Tibial nerve (tissue), 4 donors: ENCODE measurements around the gene GLYATL1B. TPM values are rescaled to one million over a fixed set of nuclear protein-coding genes. Genes with fewer than 3 reads are reported as not detected.

Experiments
- DNase-seq, 2 donors: peaks; one replicate each; pipeline ENCODE4 v3.0.0-alpha.2; 2019; ENCODE audit warnings: low spot score in 2 of 2
- H3K27ac ChIP-seq, 4 donors: fragments of 200-600 bp; sonication (generic) in 3 of 4; one replicate each; pipeline ENCODE4 v1.5.1; 2017 to 2019; ENCODE audit warnings: mild to moderate bottlenecking in 1 of 4
- H3K27me3 ChIP-seq, 2 donors: fragments of 200-600 bp; sonication (generic) in 1 of 2; one replicate each; pipeline versions ENCODE4 v1.5.1 to v1.6.0; 2017 to 2019
- H3K36me3 ChIP-seq, 3 donors: fragments of 200-600 bp; sonication (generic); one replicate each; pipeline ENCODE4 v1.5.1; 2018 to 2019
- H3K4me1 ChIP-seq, 4 donors: fragments of 200-600 bp; sonication (generic) in 3 of 4; one replicate each; pipeline ENCODE4 v1.5.1; 2017 to 2019
- H3K4me3 ChIP-seq, 4 donors: fragments of 200-600 bp; sonication (generic) in 3 of 4; one replicate each; pipeline ENCODE4 v1.5.1; 2017 to 2019; ENCODE audit warnings: mild to moderate bottlenecking in 1 of 4, moderate library complexity in 1 of 4
- H3K9me3 ChIP-seq, 4 donors: fragments of 200-600 bp; sonication (generic) in 3 of 4; one replicate each; pipeline ENCODE4 v1.5.1; 2017 to 2019
- CTCF ChIP-seq, 5 experiments: fragments of 200-600 bp in 3 of 5; fragments of 450-650 bp in 2 of 5; sonication (generic) in 3 of 5; IDR thresholded peaks; one replicate each; pipeline ENCODE4 v1.5.1; 2016 to 2019; ENCODE audit warnings: antibody characterized with exemption in 5 of 5, mild to moderate bottlenecking in 3 of 5, moderate library complexity in 2 of 5
- EP300 ChIP-seq, 2 donors: sonication (generic); formaldehyde crosslinking; IDR thresholded peaks; one replicate each; pipeline ENCODE4 v1.6.1; 2017; ENCODE audit warnings: antibody characterized with exemption in 2 of 2, mild to moderate bottlenecking in 1 of 2
- POLR2A ChIP-seq, 2 donors: fragments of 450-650 bp; IDR thresholded peaks; one replicate each; pipeline ENCODE4 v1.6.1; 2017; ENCODE audit warnings: antibody characterized with exemption in 2 of 2, mild to moderate bottlenecking in 2 of 2, moderate library complexity in 2 of 2
- WGBS, 2 donors: methylation state at CpG; one replicate each; pipeline ENCODE4 v1.1.5; 2018; 5-methylcytosine and 5-hydroxymethylcytosine counted together
- total RNA-seq, 4 donors: library from RNA; depleted of rRNA; stranded (reverse); fragments of >200 nt; gene quantifications; one replicate each; pipeline ENCODE4 v1.1.0, GENCODE V29; 2016

GLYATL1B gene
- total RNA-seq, 4 donors from 2014 or later, result not detected

DNA sequence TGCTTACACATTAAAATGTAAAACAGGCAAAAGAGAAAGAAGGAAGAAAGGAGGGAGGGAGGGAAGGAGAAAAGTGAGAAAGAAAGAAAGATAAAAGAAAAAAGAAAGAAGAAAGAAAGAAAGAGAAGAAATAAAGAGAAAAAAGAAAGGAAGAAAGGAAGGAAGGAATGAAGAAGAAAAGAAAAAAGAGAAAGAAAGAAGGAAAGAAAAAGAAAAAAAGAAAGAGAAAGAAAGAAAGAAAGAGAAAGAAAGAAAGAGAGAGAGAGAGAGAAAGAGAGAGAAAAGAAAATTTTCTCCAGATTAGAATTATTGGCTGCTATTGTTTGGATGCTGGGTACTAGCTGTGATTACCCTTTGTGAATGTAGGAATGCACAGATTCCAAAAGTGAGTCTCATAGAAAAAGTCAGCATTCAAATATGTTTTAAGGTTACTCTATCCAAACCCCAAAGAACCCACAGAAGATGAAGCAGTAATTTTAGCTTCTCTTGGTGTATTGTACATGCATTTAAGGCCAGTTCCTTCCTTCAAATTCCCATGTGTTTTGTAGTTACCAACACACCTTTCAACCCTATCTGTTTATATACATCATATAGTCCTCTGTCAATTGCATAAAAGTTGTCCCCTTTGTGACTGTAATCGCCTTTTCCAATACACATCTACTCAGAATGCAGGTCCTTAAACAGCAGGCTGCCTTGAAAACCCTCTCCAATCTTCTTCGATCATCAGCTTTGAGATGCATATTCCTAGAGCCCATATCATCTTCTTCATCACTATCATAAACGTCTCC, 55.8 kb downstream of the GLYATL1B start:
- no peaks in the 10 kb centered on the region for H3K9me3 ChIP-seq
- H3K4me1 ChIP-seq, result peaks cover 0 to 45% (median 12%) of the 10 kb centered on the region in 4 donors
- no peak for TF ChIP-seq EP300 (IDR thresholded peaks at IDR 0.05)
- no peak for TF ChIP-seq CTCF (IDR thresholded peaks at IDR 0.05)
- no peak for TF ChIP-seq POLR2A (IDR thresholded peaks at IDR 0.05)
- H3K27me3 ChIP-seq, result no peaks in the 10 kb centered on the region
- peak overlapping the region; percentile 66 to 86 (median 77) for H3K4me3 ChIP-seq
- H3K36me3 ChIP-seq, result peaks cover 0 to 12% (median 0%) of the 10 kb centered on the region in 3 donors
- DNase-seq, result no peak
- 0 to 3% methylated on average over 3 of the region's 3 CpGs for WGBS, 2 donors
- peak overlapping the region; percentile 88 to 98 (median 92) for H3K27ac ChIP-seq

DNA sequence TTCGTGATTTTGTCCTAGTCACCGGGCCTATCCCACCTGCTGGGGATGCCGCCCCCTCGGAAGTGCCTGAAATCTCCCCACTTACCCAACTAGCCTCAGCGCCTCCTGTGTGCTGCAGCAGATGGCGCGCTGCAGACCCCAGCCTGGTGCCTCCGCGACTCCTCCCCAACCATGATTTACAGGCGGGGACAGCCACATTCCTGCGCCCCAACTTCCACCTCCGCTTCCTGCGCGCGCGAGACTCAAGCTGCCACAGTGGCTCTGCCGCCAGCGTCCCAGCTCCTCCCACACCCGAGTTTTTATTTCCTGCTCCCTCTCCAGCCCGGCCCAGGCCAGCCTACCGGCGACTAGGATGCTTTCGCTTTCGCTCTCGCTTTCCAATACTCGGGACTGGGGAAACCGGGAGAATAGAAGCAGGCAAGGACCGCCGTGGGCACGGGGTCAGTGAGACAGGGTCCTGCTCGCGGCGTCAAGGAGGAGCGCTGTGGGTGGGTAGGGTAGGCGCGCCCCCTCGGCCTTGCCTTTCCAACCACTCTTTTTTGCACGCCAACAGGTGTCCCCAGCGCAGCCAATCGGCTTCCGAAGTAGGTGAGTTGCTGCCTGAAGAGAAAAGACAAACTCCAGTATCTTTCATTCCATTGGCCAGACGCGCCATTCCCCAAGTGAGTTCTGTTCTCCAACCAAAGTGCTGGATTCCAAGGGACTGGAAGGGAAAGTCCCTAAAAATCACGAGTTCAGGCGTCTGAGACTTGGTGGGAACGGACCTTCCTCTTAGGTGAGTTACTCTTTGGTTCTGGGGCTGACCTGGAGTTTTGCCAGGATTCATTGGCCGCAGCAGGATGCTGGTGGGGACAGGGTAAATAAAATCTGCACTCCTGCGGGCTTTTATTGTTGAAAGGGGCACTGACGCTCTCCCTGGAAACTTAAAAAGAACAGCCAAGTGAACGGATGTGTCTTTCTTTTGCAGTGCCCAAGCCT, 56.7 kb downstream of the GLYATL1B start, which contains the start of gene FAM111A:
Gene FAM111A, plus strand, starts transcription at position 327 of the 978 bp plus-strand sequence. CDS start 6,017 bp downstream, outside the sequence.
- TF ChIP-seq CTCF (IDR thresholded peaks at IDR 0.05) (peak in 2 of 5 experiments; percentile 15 to 42), POLR2A (IDR thresholded peaks at IDR 0.05) (peak; percentile 17 to 53), EP300 (IDR thresholded peaks at IDR 0.05) (peak in 1 of 2 donors; percentile 88)
- peak; percentile 69 to 77 for DNase-seq
- H3K4me1 ChIP-seq, result peaks cover 0 to 45% (median 12%) of the 10 kb centered on the region in 4 donors
- H3K4me3 ChIP-seq, result peak within 1 kb of the TSS; percentile 66 to 86 (median 77)
- peak within 1 kb of the TSS; percentile 88 to 98 (median 92) for H3K27ac ChIP-seq
- H3K9me3 ChIP-seq, result no peaks in the 10 kb centered on the region
- 0% methylated on average over 47 to 50 of the region's 50 CpGs for WGBS, 2 donors
- no peaks in the 10 kb centered on the region for H3K27me3 ChIP-seq
- H3K36me3 ChIP-seq, result peaks cover 0 to 5% (median 0%) of the 10 kb centered on the region in 3 donors

DNA sequence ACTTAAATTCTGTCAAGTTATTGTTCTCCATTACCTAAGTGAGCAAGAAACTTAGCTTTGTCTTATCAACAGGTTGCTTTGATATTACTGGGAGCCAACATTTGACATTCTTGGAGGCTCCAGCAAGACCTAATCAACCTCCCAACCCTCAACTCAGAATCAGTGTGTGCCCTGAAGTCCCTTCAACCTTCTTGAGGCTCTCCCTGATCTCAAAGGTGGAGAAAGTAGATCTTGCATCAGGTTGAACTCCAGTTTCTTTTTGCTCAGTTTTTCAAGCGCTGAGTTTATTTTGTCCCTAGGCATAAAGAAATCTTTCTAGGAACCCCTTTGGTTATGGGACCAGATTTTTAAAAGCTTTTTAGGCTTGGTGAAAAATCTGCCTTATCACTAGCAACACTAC, 58.0 kb downstream of the GLYATL1B start:
- peak overlapping the region; percentile 45 to 86 (median 70) for H3K4me3 ChIP-seq
- peaks cover 0 to 41% (median 12%) of the 10 kb centered on the region in 4 donors for H3K4me1 ChIP-seq
- DNase-seq, result no peak
- TF ChIP-seq POLR2A (IDR thresholded peaks at IDR 0.05) (no peak), CTCF (IDR thresholded peaks at IDR 0.05) (no peak), EP300 (IDR thresholded peaks at IDR 0.05) (no peak)
- 85 to 86% methylated on average over 1 of the region's 1 CpG for WGBS, 2 donors
- no peaks in the 10 kb centered on the region for H3K27me3 ChIP-seq
- no peaks in the 10 kb centered on the region for H3K9me3 ChIP-seq
- peaks cover 0 to 9% (median 0%) of the 10 kb centered on the region in 3 donors for H3K36me3 ChIP-seq
- peak overlapping the region; percentile 88 to 98 (median 92) for H3K27ac ChIP-seq

Other genes starting within 250 kb of the GLYATL1B start
- 1 to 10 TPM in 1 of 4 donors, not detected in 3; 3.3 TPM for gene GLYATL2, start 241.6 kb upstream of the GLYATL1B start, total RNA-seq
- gene GLYATL1, start 146.8 kb upstream of the GLYATL1B start, total RNA-seq, result not detected
- under 1 TPM in 3 of 4 donors, not detected in 1; 0.20 to 0.30 (median 0.22) TPM for gene FAM111B, start 20.9 kb downstream of the GLYATL1B start, total RNA-seq
- gene FAM111A, start 56.5 kb downstream of the GLYATL1B start, total RNA-seq, result 10 to 100 TPM; 24.3 to 76.9 (median 40.3) TPM
- gene DTX4, start 85.8 kb downstream of the GLYATL1B start, total RNA-seq, result 10 to 100 TPM; 17.7 to 34.5 (median 25.8) TPM
- 10 to 100 TPM in 1 of 4 donors, 1 to 10 TPM in 3; 7.0 to 12.3 (median 9.6) TPM for gene MPEG1, start 126.6 kb downstream of the GLYATL1B start, total RNA-seq